Measurements from ENCODE around the gene MYBPH.

MYBPH gene

GRCh38 chr1:203181586-203182386, 6.2 kb upstream of the MYBPH start:
- Histone ChIP-seq H3K36me3 (replicated peaks; ENCODE audit: insufficient read depth, low read length) (no peaks in the 10 kb centered on the region), H3K4me3 (ENCODE audit: low read length) (no peak overlapping the region), H2AFZ (ENCODE audit: low read length) (no peak overlapping the region), H4K20me1 (ENCODE audit: insufficient read depth, low read length) (no peaks in the 10 kb centered on the region), H3K4me1 (ENCODE audit: low read length) (peaks cover 4% of the 10 kb centered on the region; the same call in 1 of the 2 replicates), H3K9ac (ENCODE audit: low read length) (no peak overlapping the region), H3K79me2 (ENCODE audit: low read length) (no peaks in the 10 kb centered on the region), H3K4me2 (ENCODE audit: low read depth, low read length) (no peak overlapping the region), H3K9me3 (replicated peaks; ENCODE audit: insufficient read depth, low read length) (no peaks in the 10 kb centered on the region), H3F3A (ENCODE audit: insufficient read depth, low read length) (no peaks in the 10 kb centered on the region), H3K27ac (ENCODE audit: low read length) (no peak overlapping the region), H3K9me2 (replicated peaks; ENCODE audit: insufficient read depth, low read length) (no peaks in the 10 kb centered on the region), H3K27me3 (replicated peaks; ENCODE audit: insufficient read depth, low read length) (no peaks in the 10 kb centered on the region)
- no peak for DNase-seq
- TF ChIP-seq EZH2phosphoT487 (IDR thresholded peaks at IDR 0.05; ENCODE audit: low read length) (no peak), EZH2 (optimal IDR thresholded peaks at IDR 0.05; ENCODE audit: low read depth, low read length) (no peak)
- TF ChIP-seq, protein P1, sequence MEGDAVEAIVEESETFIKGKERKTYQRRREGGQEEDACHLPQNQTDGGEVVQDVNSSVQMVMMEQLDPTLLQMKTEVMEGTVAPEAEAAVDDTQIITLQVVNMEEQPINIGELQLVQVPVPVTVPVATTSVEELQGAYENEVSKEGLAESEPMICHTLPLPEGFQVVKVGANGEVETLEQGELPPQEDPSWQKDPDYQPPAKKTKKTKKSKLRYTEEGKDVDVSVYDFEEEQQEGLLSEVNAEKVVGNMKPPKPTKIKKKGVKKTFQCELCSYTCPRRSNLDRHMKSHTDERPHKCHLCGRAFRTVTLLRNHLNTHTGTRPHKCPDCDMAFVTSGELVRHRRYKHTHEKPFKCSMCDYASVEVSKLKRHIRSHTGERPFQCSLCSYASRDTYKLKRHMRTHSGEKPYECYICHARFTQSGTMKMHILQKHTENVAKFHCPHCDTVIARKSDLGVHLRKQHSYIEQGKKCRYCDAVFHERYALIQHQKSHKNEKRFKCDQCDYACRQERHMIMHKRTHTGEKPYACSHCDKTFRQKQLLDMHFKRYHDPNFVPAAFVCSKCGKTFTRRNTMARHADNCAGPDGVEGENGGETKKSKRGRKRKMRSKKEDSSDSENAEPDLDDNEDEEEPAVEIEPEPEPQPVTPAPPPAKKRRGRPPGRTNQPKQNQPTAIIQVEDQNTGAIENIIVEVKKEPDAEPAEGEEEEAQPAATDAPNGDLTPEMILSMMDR (IDR thresholded peaks at IDR 0.05; ENCODE audit: low read length) = no peak

DNA sequence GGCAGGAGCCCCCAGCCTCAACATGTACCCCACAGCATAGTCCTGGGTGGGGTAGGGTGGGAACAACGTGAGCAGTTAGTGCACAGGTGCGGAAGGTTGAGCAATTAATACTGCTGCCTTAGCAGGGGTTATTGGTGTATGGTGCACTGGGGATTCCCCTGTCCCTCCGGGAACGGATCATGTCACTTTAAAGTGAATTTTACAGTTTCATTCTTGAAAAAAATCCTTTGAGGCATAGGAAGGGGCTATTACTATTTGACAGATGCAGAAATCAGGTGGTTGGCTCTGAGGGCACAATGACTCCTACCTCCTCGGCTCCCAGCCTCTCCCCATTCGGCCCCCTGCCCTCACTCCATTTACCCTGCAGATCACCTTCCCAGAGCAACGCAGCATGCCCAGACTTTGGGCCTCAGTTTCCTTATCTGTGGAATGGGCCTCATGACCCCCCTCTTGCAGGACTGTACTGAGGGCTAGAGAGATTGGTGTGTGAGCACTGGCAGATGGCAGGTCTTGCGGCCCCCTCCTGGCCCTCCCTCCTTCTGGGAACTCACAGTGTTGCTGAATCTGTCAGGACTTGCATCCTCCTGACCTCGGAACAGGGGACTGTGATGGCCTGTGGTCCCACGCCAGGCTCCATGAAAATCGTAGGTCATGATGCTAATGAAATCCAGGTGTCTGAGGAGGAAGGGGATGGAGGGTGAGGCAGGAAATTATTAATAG, 5.1 kb upstream of the MYBPH start:
- no peak overlapping the region for H3K27ac ChIP-seq (ENCODE audit: low read length)

GRCh38 chr1:203179667-203180005, 4.0 kb upstream of the MYBPH start:
- Histone ChIP-seq H3K27me3 (replicated peaks; ENCODE audit: insufficient read depth, low read length) (no peaks in the 10 kb centered on the region), H3K36me3 (replicated peaks; ENCODE audit: insufficient read depth, low read length) (no peaks in the 10 kb centered on the region), H3K27ac (ENCODE audit: low read length) (no peak overlapping the region), H4K20me1 (ENCODE audit: insufficient read depth, low read length) (no peaks in the 10 kb centered on the region), H3K4me1 (ENCODE audit: low read length) (peaks cover 4% of the 10 kb centered on the region; the same call in 1 of the 2 replicates), H3K9me3 (replicated peaks; ENCODE audit: insufficient read depth, low read length) (no peaks in the 10 kb centered on the region), H2AFZ (ENCODE audit: low read length) (no peak overlapping the region), H3K9ac (ENCODE audit: low read length) (no peak overlapping the region), H3K9me2 (replicated peaks; ENCODE audit: insufficient read depth, low read length) (no peaks in the 10 kb centered on the region), H3F3A (ENCODE audit: insufficient read depth, low read length) (no peaks in the 10 kb centered on the region), H3K4me3 (ENCODE audit: low read length) (no peak overlapping the region), H3K4me2 (ENCODE audit: low read depth, low read length) (no peak overlapping the region), H3K79me2 (ENCODE audit: low read length) (no peaks in the 10 kb centered on the region)
- TF ChIP-seq, protein P1 (IDR thresholded peaks at IDR 0.05; ENCODE audit: low read length) = no peak
- TF ChIP-seq EZH2phosphoT487 (IDR thresholded peaks at IDR 0.05; ENCODE audit: low read length) = no peak
- no peak for TF ChIP-seq EZH2 (optimal IDR thresholded peaks at IDR 0.05; ENCODE audit: low read depth, low read length)
- no peak for DNase-seq

More for the DNA sequence above, 5.1 kb upstream of the MYBPH start:
- Histone ChIP-seq H3K79me2 (ENCODE audit: low read length) (no peaks in the 10 kb centered on the region), H3K36me3 (replicated peaks; ENCODE audit: insufficient read depth, low read length) (no peaks in the 10 kb centered on the region), H3K27me3 (replicated peaks; ENCODE audit: insufficient read depth, low read length) (no peaks in the 10 kb centered on the region), H4K20me1 (ENCODE audit: insufficient read depth, low read length) (no peaks in the 10 kb centered on the region), H3K4me3 (ENCODE audit: low read length) (no peak overlapping the region), H3K9me2 (replicated peaks; ENCODE audit: insufficient read depth, low read length) (no peaks in the 10 kb centered on the region), H3F3A (ENCODE audit: insufficient read depth, low read length) (no peaks in the 10 kb centered on the region), H3K4me2 (ENCODE audit: low read depth, low read length) (peak overlapping the region; percentile 14), H2AFZ (ENCODE audit: low read length) (no peak overlapping the region), H3K9me3 (replicated peaks; ENCODE audit: insufficient read depth, low read length) (no peaks in the 10 kb centered on the region), H3K4me1 (ENCODE audit: low read length) (peaks cover 4% of the 10 kb centered on the region; the same call in 1 of the 2 replicates), H3K9ac (ENCODE audit: low read length) (no peak overlapping the region)
- TF ChIP-seq, protein P1 (IDR thresholded peaks at IDR 0.05; ENCODE audit: low read length) = no peak
- TF ChIP-seq EZH2phosphoT487 (IDR thresholded peaks at IDR 0.05; ENCODE audit: low read length) (no peak), EZH2 (optimal IDR thresholded peaks at IDR 0.05; ENCODE audit: low read depth, low read length) (no peak)
- DNase-seq = peak; percentile 68

Data from MM.1S (cell line).